Stimulated activated CD4-positive, alpha-beta T cell treated with anti-CD3 and anti-CD28 coated beads, Interleukin-15, amount 100 ng/mL, for 24 hours (primary cell): ENCODE results near the gene LTF.
A peak's percentile ranks its signal among the peaks of the same experiment; 100 is the strongest.

Experiments
- DNase-seq: peaks from one replicate; pipeline ENCODE4 v3.0.0-alpha.2; 2020

The LTF gene

GRCh38 chr3:46490338-46491084 lies 25.8 kb upstream of the LTF start:
- no peak for DNase-seq

- no peak for DNase-seq
Observed at GRCh38 chr3:46489875-46490274, 25.2 kb upstream of the LTF start.

- DNase-seq: no peak
Observed at GRCh38 chr3:46489381-46489780, 24.7 kb upstream of the LTF start.

DNA sequence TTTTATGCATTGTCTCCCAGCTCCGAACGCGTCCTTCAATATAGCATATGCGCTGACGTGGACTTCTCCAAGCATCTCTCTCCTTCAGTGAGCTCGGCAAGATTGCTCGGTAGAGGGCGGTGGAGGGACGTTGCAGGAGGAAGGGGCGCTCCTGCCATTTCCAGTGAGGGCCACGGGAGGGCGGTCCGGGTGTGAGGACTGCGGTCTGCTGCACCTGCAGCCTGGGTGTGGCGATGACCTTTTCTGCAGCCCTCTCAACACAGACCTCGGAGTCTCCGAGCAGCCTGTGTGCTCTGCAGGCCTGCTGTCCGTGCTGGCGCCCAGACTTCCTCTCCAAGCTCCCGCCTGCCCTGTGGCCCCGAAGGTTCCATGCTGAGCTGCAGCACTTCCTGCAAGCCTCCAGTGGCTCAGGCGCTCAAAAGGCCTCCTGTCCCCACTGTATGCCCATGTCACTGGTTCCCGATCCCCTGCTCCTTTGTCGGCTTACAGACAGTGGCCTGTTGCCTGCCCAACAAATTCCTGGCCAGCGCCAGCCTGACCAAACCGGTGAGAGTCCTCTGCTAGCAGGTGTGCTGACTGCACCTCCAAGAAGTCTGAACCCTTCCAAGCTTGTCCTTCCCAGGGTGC lies 24.1 kb upstream of the LTF start:
- peak; percentile 97 for DNase-seq

DNA sequence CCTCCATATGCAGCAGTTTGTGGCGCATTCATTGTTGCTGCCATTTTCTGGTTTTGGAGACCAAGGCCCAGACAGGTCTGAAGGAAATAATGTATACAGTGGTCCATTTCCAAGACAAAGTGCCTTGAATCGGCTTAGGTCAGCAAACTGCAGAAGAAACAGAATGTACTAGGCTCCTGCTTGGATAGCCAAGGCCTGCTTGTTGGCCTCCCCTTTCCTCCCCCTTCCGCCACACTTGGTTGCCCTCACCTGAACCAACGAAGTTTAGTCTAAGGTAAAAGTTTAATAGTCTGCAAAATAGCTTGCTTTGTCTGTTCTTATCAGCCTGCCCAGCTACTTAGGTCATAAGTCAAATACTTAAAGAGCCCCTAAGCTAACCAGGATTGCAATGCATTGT lies 21.1 kb upstream of the LTF start:
- no peak for DNase-seq

- no peak for DNase-seq
Observed at GRCh38 chr3:46484911-46485778, 20.4 kb upstream of the LTF start.

DNA sequence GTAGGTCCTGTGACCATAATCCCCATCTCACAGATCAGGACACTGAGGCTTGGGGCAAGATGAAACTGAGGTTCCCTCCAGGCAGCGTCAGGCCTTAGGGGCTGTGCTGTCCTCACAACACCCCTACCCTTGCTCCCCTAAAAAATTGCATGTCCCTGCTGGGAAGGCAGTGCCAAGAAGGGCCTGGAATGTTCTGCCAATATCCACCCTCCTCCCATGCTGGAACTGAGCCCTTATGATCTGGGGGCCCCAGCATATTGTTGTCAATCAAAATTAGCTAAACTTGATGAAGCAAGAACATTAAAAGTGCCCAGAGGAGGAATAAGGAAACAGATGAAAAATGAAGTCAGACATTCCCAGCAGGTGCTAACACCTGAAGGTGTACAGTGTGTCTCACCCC lies 19.7 kb upstream of the LTF start:
- DNase-seq: no peak

DNA sequence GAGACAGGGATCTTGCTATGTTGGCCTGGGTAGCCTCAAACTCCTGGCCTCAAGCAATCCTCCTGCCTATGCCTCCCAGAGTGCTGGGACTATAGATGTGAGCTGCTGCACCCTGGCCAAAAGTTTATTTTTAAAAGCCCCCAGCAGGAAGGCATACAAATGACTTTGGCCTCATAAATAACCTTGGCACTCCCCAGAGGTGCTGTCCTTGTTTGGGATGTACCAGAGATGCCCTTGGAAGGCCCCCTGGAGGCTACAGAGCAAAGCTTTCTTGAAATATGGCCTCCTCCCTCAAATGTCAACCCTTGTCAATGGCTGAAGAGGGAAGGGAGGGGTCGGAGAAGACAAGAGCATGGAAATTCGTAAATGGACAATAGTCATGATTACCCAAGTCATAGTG lies 19.1 kb upstream of the LTF start:
- no peak for DNase-seq

- no peak for DNase-seq
Observed at GRCh38 chr3:46482632-46483350, 18.1 kb upstream of the LTF start.

- DNase-seq: no peak
Observed at GRCh38 chr3:46481636-46482035, 16.9 kb upstream of the LTF start.

- no peak for DNase-seq
Observed at GRCh38 chr3:46480491-46481195, 15.9 kb upstream of the LTF start.

- no peak for DNase-seq
Observed at GRCh38 chr3:46479696-46480095, 15.0 kb upstream of the LTF start.

- DNase-seq: no peak
Observed at GRCh38 chr3:46479021-46479420, 14.3 kb upstream of the LTF start.

- DNase-seq: no peak
Observed at GRCh38 chr3:46478341-46478740, 13.6 kb upstream of the LTF start.

GRCh38 chr3:46477756-46478155 lies 13.1 kb upstream of the LTF start:
- no peak for DNase-seq

GRCh38 chr3:46477145-46477544 lies 12.4 kb upstream of the LTF start:
- DNase-seq: no peak

- no peak for DNase-seq
Observed at GRCh38 chr3:46472736-46473135, 8.0 kb upstream of the LTF start.

DNA sequence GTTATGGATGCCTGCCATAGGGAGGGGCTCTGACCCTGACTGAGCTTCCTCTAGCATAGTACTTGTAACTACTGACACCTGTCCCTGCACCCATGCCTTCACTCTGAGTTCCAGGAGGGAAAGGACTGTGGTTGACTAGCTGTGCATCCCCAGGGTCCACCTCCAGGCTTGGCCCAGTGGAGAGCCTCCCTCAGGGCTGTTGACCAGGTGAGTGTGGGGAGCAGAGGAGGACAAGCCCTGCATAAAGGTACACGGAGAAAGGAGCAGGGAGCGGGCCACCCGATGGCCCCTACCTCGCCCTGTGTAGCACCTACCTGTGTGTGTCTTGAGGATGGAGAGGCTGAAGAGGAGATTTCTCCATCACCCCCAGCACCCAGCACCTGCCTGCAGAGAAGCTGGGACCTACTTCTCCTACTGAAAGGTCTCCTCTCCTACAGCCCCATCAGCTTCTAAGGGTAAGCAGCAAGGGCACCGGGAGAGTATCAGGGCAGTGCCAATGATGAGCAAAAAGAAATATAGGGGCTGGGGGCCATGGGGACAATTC lies 6.7 kb upstream of the LTF start:
- DNase-seq: no peak

DNA sequence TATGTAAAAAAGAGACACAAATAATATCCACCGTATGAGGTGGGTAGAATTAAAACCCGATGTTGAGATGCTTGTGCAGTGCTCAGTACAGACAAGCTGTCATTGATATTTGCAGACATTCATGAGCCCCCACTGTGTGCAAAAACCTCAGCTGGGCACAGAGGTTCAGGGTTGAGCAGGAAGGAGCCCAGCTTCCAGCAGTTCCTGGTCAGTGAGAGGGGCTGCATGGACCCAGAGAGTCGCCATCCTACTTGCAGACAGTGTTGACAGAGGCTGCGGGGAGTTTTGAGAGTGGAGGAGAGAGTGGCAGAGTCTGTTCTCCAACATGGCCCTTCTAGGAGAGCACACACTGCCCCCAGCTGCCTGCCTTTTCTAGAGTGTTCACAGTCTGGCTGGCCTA lies 6.1 kb upstream of the LTF start:
- DNase-seq: no peak

- no peak for DNase-seq
Observed at GRCh38 chr3:46469680-46470357, 5.1 kb upstream of the LTF start.

DNA sequence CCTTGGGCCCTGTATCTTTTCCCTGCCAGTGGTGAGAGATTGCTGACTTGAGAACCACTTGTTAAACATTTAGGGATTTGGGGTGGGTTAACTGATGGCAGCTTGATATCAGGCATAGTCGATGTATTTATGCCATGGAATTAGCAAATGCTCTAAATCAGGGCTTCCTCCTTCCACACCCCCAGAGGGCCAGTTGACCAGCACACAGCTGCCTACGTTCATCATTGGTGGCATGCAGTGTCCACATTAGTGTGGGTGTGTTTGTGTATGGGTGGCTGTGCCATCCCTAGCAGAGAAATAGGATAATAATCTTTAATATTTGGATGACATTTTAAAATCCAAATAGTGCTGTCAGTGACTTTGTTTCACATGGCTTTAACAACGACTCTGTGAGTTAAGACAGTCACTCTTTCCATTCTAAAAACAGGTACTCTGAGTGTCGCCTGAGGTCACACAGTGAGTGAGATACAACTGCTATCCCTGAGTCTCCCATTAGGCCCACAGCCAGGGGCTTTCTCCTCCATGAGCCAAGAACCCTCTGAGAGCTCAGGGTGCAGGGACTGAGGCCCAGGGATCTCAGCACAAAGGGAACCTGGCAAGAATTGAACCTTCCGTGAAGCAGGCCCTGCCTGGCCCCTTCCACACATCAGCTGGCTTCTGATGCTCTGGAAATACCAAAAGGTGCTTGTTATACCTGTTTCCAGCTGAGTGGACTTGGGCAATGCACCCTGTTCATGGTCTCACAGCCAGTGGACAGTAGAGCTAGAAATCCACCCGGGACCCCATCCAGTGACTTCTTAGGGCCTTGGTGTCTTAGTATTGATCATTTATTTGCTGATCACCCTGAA lies 4.3 kb upstream of the LTF start:
- DNase-seq: no peak
